HCT116 (cell line): ENCODE data around the gene TALDO1. TPM values are rescaled to one million over a fixed set of nuclear protein-coding genes. Genes with fewer than 3 reads are reported as not detected.

Source experiments
- ATAC-seq: fragments of 200-7000 bp; cut with Tn5 transposase; 2 replicates; pipeline ENCODE4 v1.9.1; 2020; ENCODE audit warnings: mild to moderate bottlenecking, moderate library complexity
- BruUV-seq: library from RNA; stranded (reverse); fragments of 400-500 nt; replicated peaks from 2 replicates; lab custom pipeline; 2021; lab: Mats Ljungman, UMichigan
- CTCF ChIA-PET: fragments of 300-600 bp; sonication (Branson Sonifier 250); formaldehyde crosslinking; loops from one replicate; lab custom pipeline; 2021; ENCODE audit warnings: antibody characterized with exemption; lab: Charles Lee
- POLR2A ChIA-PET: fragments of 300-600, 350-600 bp; sonication (Branson Sonifier 250); formaldehyde crosslinking; loops from one replicate; lab custom pipeline; 2021; ENCODE audit warnings: antibody characterized with exemption; lab: Charles Lee
- RAD21 ChIA-PET, 2 experiments: fragments of 300-600 bp; sonication (Branson Sonifier 250); formaldehyde crosslinking; loops; one replicate each; lab custom pipeline; 2023; ENCODE audit warnings: low total read pairs in 2 of 2; ENCODE audit not compliant: uncharacterized antibody in 2 of 2, unreplicated experiment in 2 of 2, low non-redundant PET in 1 of 2; lab: Charles Lee
- DNase-seq: peaks from one replicate; pipeline ENCODE4 v3.0.0-alpha.2; 2010; ENCODE audit warnings: low read depth, low spot score
- H2AFZ ChIP-seq: fragments of 200-600 bp; shearing (Covaris generic), sonication (generic); 2 replicates; pipeline ENCODE4 v1.6.1; 2017; ENCODE audit warnings: low read depth, mixed run types, mixed read lengths, antibody characterized with exemption, low read length; ENCODE audit not compliant: poor library complexity, severe bottlenecking
- H3K27ac ChIP-seq: 2 replicates; pipeline ENCODE4 v1.5.1; 2012; ENCODE audit warnings: low read depth, low read length
- H3K27me3 ChIP-seq: fragments of 200-600 bp; sonication (generic); 2 replicates; pipeline ENCODE4 v1.6.1; 2016; ENCODE audit warnings: mixed run types, low read length, mixed read lengths; ENCODE audit not compliant: insufficient read depth
- H3K36me3 ChIP-seq, 2 experiments: fragments of 200-500 bp in 1 of 2; fragments of 200-600 bp in 1 of 2; sonication (Bioruptor generic) in 1 of 2; sonication (generic) in 1 of 2; 2 replicates each; pipeline versions ENCODE4 v1.5.1 to v1.6.1; 2014 to 2016; ENCODE audit warnings: low read length in 2 of 2, inconsistent platforms in 1 of 2, mixed read lengths in 1 of 2, mixed run types in 1 of 2; ENCODE audit not compliant: insufficient read depth in 2 of 2, control insufficient read depth in 1 of 2
- H3K4me1 ChIP-seq, 2 experiments: fragments of 200-600 bp in 1 of 2; sonication (generic) in 1 of 2; 2 replicates each; pipeline versions ENCODE4 v1.5.1 to v1.6.1; 2012 to 2017; ENCODE audit warnings: low read length in 2 of 2, inconsistent platforms in 1 of 2, mild to moderate bottlenecking in 1 of 2, mixed read lengths in 1 of 2, mixed run types in 1 of 2, moderate library complexity in 1 of 2; ENCODE audit not compliant: insufficient read depth in 2 of 2, control insufficient read depth in 1 of 2
- H3K4me2 ChIP-seq: fragments of 200-600 bp; sonication (generic); 2 replicates; pipeline ENCODE4 v1.6.1; 2017; ENCODE audit warnings: mixed run types, low read length, mixed read lengths
- H3K4me3 ChIP-seq, 2 experiments: fragments of 200-600 bp in 1 of 2; sonication (generic) in 1 of 2; replicated peaks in 1 of 2; 2 replicates each; pipeline ENCODE4 v1.5.1; 2011 to 2016; ENCODE audit warnings: low read length in 2 of 2, control low read depth in 1 of 2, low read depth in 1 of 2, mild to moderate bottlenecking in 1 of 2, mixed read lengths in 1 of 2, mixed run types in 1 of 2
- H3K79me2 ChIP-seq: fragments of 200-600 bp; sonication (generic); 2 replicates; pipeline ENCODE4 v1.6.1; 2017; ENCODE audit warnings: mild to moderate bottlenecking, mixed run types, low read length, moderate library complexity, mixed read lengths; ENCODE audit not compliant: insufficient read depth
- H3K9ac ChIP-seq: fragments of 200-600 bp; sonication (generic); 2 replicates; pipeline ENCODE4 v1.6.1; 2016; ENCODE audit warnings: low read length, mixed read lengths
- H3K9me2 ChIP-seq: fragments of 200-600 bp; sonication (generic), shearing (Covaris generic); 2 replicates; pipeline ENCODE4 v1.6.1; 2017; ENCODE audit warnings: mixed run types, mild to moderate bottlenecking, moderate library complexity; ENCODE audit not compliant: insufficient read depth
- H3K9me3 ChIP-seq, 2 experiments: fragments of 200-500 bp in 1 of 2; fragments of 200-600 bp in 1 of 2; sonication (Bioruptor generic) in 1 of 2; sonication (generic) in 1 of 2; 2 replicates each; pipeline ENCODE4 v1.6.1; 2014 to 2017; ENCODE audit warnings: low read length in 2 of 2, mixed read lengths in 2 of 2, inconsistent platforms in 1 of 2, low read depth in 1 of 2, mild to moderate bottlenecking in 1 of 2, mixed run types in 1 of 2, moderate library complexity in 1 of 2; ENCODE audit not compliant: control insufficient read depth in 1 of 2, insufficient read depth in 1 of 2
- H4K20me1 ChIP-seq: fragments of 200-600 bp; sonication (generic), shearing (Covaris generic); 2 replicates; pipeline ENCODE4 v1.6.1; 2017; ENCODE audit warnings: mixed run types, mild to moderate bottlenecking, moderate library complexity; ENCODE audit not compliant: insufficient read depth
- CBX3 ChIP-seq: IDR thresholded peaks from 2 replicates; pipeline ENCODE4 v1.6.1; 2012; ENCODE audit warnings: low read depth
- CEBPB ChIP-seq: IDR thresholded peaks from 2 replicates; pipeline ENCODE4 v1.6.1; 2012; ENCODE audit warnings: low read depth
- CTCF ChIP-seq, 3 experiments: fragments of 200-600 bp in 1 of 3; sonication (generic) in 1 of 3; IDR thresholded peaks in 2 of 3; conservative IDR thresholded peaks in 1 of 3; 2 replicates each; pipeline ENCODE4 v1.5.1; 2012 to 2017; ENCODE audit warnings: low read depth in 2 of 3, low read length in 2 of 3, antibody characterized with exemption in 1 of 3, borderline replicate concordance in 1 of 3, control low read depth in 1 of 3, mild to moderate bottlenecking in 1 of 3, mixed read lengths in 1 of 3, mixed run types in 1 of 3, moderate library complexity in 1 of 3; ENCODE audit not compliant: insufficient read depth in 1 of 3
- EGR1 ChIP-seq: IDR thresholded peaks from 2 replicates; pipeline ENCODE4 v1.6.1; 2012; ENCODE audit warnings: low read depth
- EZH2phosphoT487 ChIP-seq: fragments of 200-600 bp; IDR thresholded peaks from 2 replicates; pipeline ENCODE4 v1.6.1; 2018; ENCODE audit warnings: antibody characterized with exemption, borderline replicate concordance
- FOSL1 ChIP-seq: IDR thresholded peaks from 2 replicates; pipeline ENCODE4 v1.6.1; 2012; ENCODE audit warnings: low read depth
- JUND ChIP-seq: IDR thresholded peaks from 2 replicates; pipeline ENCODE4 v1.6.1; 2012
- POLR2A ChIP-seq: IDR thresholded peaks from 2 replicates; pipeline ENCODE4 v1.7.0; 2011; ENCODE audit warnings: borderline replicate concordance; ENCODE audit not compliant: insufficient read depth, insufficient read length; ENCODE audit errors: extremely low read depth
- POLR2AphosphoS5 ChIP-seq: IDR thresholded peaks from 2 replicates; pipeline ENCODE4 v1.6.1; 2011; ENCODE audit warnings: mild to moderate bottlenecking, low read depth, low read length, moderate library complexity
- RAD21 ChIP-seq: IDR thresholded peaks from 2 replicates; pipeline ENCODE4 v1.6.1; 2012; ENCODE audit warnings: low read depth, mild to moderate bottlenecking
- SIN3A ChIP-seq: IDR thresholded peaks from 2 replicates; pipeline ENCODE4 v1.6.1; 2012; ENCODE audit warnings: low read depth
- SRF ChIP-seq: IDR thresholded peaks from 2 replicates; pipeline ENCODE4 v1.6.1; 2012; ENCODE audit warnings: low read depth
- TCF7L2 ChIP-seq: IDR thresholded peaks from 2 replicates; pipeline ENCODE4 v1.7.0; 2011; ENCODE audit warnings: borderline replicate concordance, inconsistent platforms; ENCODE audit not compliant: insufficient read depth, insufficient read length; ENCODE audit errors: extremely low read depth
- ZBTB33 ChIP-seq: IDR thresholded peaks from 2 replicates; pipeline ENCODE4 v1.6.1; 2011; ENCODE audit warnings: mild to moderate bottlenecking, low read length, moderate library complexity; ENCODE audit not compliant: insufficient replicate concordance; ENCODE audit errors: extremely low read depth
- ZFX ChIP-seq: fragments of 450-650 bp; IDR thresholded peaks from 2 replicates; pipeline ENCODE4 v1.6.1; 2017
- ZNF274 ChIP-seq: fragments of 200-500 bp; sonication (Bioruptor generic); IDR thresholded peaks from 2 replicates; pipeline ENCODE4 v1.6.1; 2014; ENCODE audit warnings: mild to moderate bottlenecking, low read depth, low read length, inconsistent platforms
- intact Hi-C: fragments of 100-400 bp; cut with micrococcal nuclease; formaldehyde crosslinking; loops from 2 replicates; pipeline ENCODE4 v1.10.0; 2022
- total RNA-seq: library from RNA; stranded (reverse); gene quantifications from one replicate; pipeline ENCODE4 v1.2.1, GENCODE V29; 2021; ENCODE audit not compliant: unreplicated experiment

The TALDO1 gene
- total RNA-seq, 1 experiment from 2014 or later = 242 TPM

- DNase-seq (no peak), ATAC-seq (no peak)
- Histone ChIP-seq H3K9me3 (no peaks in the 10 kb centered on the region), H3K4me1 (peaks cover 8 to 19% of the 10 kb centered on the region in 2 experiments), H3K27me3 (no peaks in the 10 kb centered on the region), H3K36me3 (peaks cover 24 to 57% of the 10 kb centered on the region in 2 experiments), H3K4me2 (no peak overlapping the region), H3K79me2 (peaks cover 52% of the 10 kb centered on the region), H3K9me2 (no peaks in the 10 kb centered on the region), H2AFZ (no peak overlapping the region), H3K9ac (no peak overlapping the region), H3K4me3 (no peak overlapping the region), H4K20me1 (no peaks in the 10 kb centered on the region), H3K27ac (peak overlapping the region; percentile 18; the same call in 1 of the 2 replicates)
- RAD21 ChIA-PET = no interaction called here
- CTCF ChIA-PET = no interaction called here
- no TSS peak for BruUV-seq
- TF ChIP-seq RAD21 (no peak), JUND (no peak)
- POLR2A ChIA-PET = no interaction called here
- intact Hi-C loops = no loop called here
Measured at GRCh38 chr11:770642-771616, 23.7 kb downstream of the TALDO1 start.

GRCh38 chr11:771617-772204 lies 24.4 kb downstream of the TALDO1 start:
- H4K20me1 ChIP-seq = no peaks in the 10 kb centered on the region
- no peak overlapping the region for H3K4me2 ChIP-seq
- no TSS peak for BruUV-seq
- H3K36me3 ChIP-seq = peaks cover 19 to 50% of the 10 kb centered on the region in 2 experiments
- no peak overlapping the region for H3K9ac ChIP-seq
- H3K4me1 ChIP-seq = peaks cover 8 to 21% of the 10 kb centered on the region in 2 experiments
- peak overlapping the region; percentile 18; the same call in 1 of the 2 replicates for H3K27ac ChIP-seq
- H3K4me3 ChIP-seq = no peak overlapping the region
- no peak overlapping the region for H2AFZ ChIP-seq
- ATAC-seq (no peak; the same call in 1 of the 2 replicates), DNase-seq (no peak)
- H3K27me3 ChIP-seq = no peaks in the 10 kb centered on the region
- no peaks in the 10 kb centered on the region for H3K9me2 ChIP-seq
- intact Hi-C loops = no loop called here
- H3K9me3 ChIP-seq = no peaks in the 10 kb centered on the region
- ChIA-PET CTCF (no interaction called here), POLR2A (no interaction called here), RAD21 (no interaction called here)
- peaks cover 60% of the 10 kb centered on the region for H3K79me2 ChIP-seq
- TF ChIP-seq EZH2phosphoT487 (no peak), CEBPB (no peak), POLR2A (no peak), TCF7L2 (no peak), POLR2AphosphoS5 (no peak), CBX3 (no peak), SRF (no peak), SIN3A (no peak), FOSL1 (no peak), CTCF (IDR thresholded peaks at IDR 0.05 in 2 of 3, conservative IDR thresholded peaks at IDR 0.05 in 1 of 3; ENCODE audit: borderline replicate concordance in 1 of 3, insufficient read depth in 1 of 3, low read depth in 2 of 3, low read length in 2 of 3) (no peak), EGR1 (no peak), ZFX (no peak), ZNF274 (no peak), ZBTB33 (no peak), JUND (no peak)
